Stimulated activated CD8-positive, alpha-beta memory T cell treated with anti-CD3 and anti-CD28 coated beads, Interleukin-7, amount 100 ng/mL, for 4 hours (primary cell): Measurements from ENCODE around the gene CXCL13.
"Not testable (repeated sequence)": the region's sequence is repeated elsewhere in the genome, so short reads cannot be mapped to it uniquely, and the experiment has no call there.

Source experiments
- DNase-seq, 2 donors: peaks; one replicate each; pipeline ENCODE4 v3.0.0-alpha.2; 2020; ENCODE audit warnings: low read depth in 2 of 2

CXCL13 gene

GRCh38 chr4:77601614-77602187 is 3.9 kb upstream of the CXCL13 start:
- no peak for DNase-seq

- DNase-seq: no peak
Observed at GRCh38 chr4:77613267-77613666, 7.6 kb downstream of the CXCL13 start.

GRCh38 chr4:77615153-77615552 is 9.5 kb downstream of the CXCL13 start:
- no peak for DNase-seq

- no peak for DNase-seq
Observed at GRCh38 chr4:77617203-77617602, 11.6 kb downstream of the CXCL13 start.

GRCh38 chr4:77618383-77619241 is 13.0 kb downstream of the CXCL13 start:
- peak; percentile 9 to 17 for DNase-seq

- DNase-seq: no peak
Observed at GRCh38 chr4:77619408-77619807, 13.8 kb downstream of the CXCL13 start.

- no peak for DNase-seq
Observed at GRCh38 chr4:77621254-77621653, 15.6 kb downstream of the CXCL13 start.

GRCh38 chr4:77623091-77623490 is 17.5 kb downstream of the CXCL13 start:
- no peak for DNase-seq

- DNase-seq: no peak
Observed at GRCh38 chr4:77624213-77624612, 18.6 kb downstream of the CXCL13 start.

- DNase-seq: no peak
Observed at GRCh38 chr4:77625485-77625884, 19.9 kb downstream of the CXCL13 start.

GRCh38 chr4:77629885-77630284 is 24.3 kb downstream of the CXCL13 start:
- no peak for DNase-seq

- DNase-seq: no peak
Observed at GRCh38 chr4:77631276-77631675, 25.7 kb downstream of the CXCL13 start.

GRCh38 chr4:77634132-77634785 is 28.6 kb downstream of the CXCL13 start:
- DNase-seq: no peak

- no peak for DNase-seq
Observed at GRCh38 chr4:77635246-77635645, 29.6 kb downstream of the CXCL13 start.

- DNase-seq: no peak
Observed at GRCh38 chr4:77635876-77636275, 30.3 kb downstream of the CXCL13 start.

- no peak for DNase-seq
Observed at GRCh38 chr4:77636902-77637301, 31.3 kb downstream of the CXCL13 start.

- DNase-seq: not testable (repeated sequence)
Observed at GRCh38 chr4:77644069-77644468, 38.4 kb downstream of the CXCL13 start.

- no peak for DNase-seq
Observed at GRCh38 chr4:77650787-77651186, 45.2 kb downstream of the CXCL13 start.

- DNase-seq: no peak
Observed at GRCh38 chr4:77651820-77652219, 46.2 kb downstream of the CXCL13 start.

- DNase-seq: no peak
Observed at GRCh38 chr4:77652237-77652897, 46.7 kb downstream of the CXCL13 start.

- DNase-seq: no peak
Observed at GRCh38 chr4:77653162-77653758, 47.6 kb downstream of the CXCL13 start.

GRCh38 chr4:77660318-77660717 is 54.7 kb downstream of the CXCL13 start:
- not testable (repeated sequence) for DNase-seq
